GM10248 (cell line): ENCODE data around the gene ABCD2.
A peak's percentile ranks its signal among the peaks of the same experiment; 100 is the strongest.

Experiments
- CTCF ChIA-PET: fragments of 300-600 bp; sonication (Branson Sonifier 250); formaldehyde crosslinking; extraction: SDS; loops from one replicate; lab custom pipeline; 2021; ENCODE audit warnings: antibody characterized with exemption; lab: Yijun Ruan, JAX
- POLR2A ChIA-PET: fragments of 350-650 bp; sonication (Branson Sonifier 250); formaldehyde crosslinking; extraction: SDS; loops from one replicate; lab custom pipeline; 2020; ENCODE audit warnings: antibody characterized with exemption; lab: Yijun Ruan, JAX
- DNase-seq: peaks from one replicate; pipeline ENCODE4 v3.0.0; 2012; ENCODE audit errors: extremely low spot score
- CTCF ChIP-seq: IDR thresholded peaks from 2 replicates; pipeline ENCODE4 v1.5.1; 2012; ENCODE audit warnings: mild to moderate bottlenecking, low read depth; ENCODE audit errors: extremely low read depth, missing control alignments, control extremely low read depth

Gene ABCD2

GRCh38 chr12:39622306-39622705, 2.7 kb upstream of the ABCD2 start:
- no peak for TF ChIP-seq CTCF
- no peak for DNase-seq
- ChIA-PET CTCF (interaction anchor here (1.1 to 1.3 kb wide), 3 partner anchors 13 to 75 kb away, joined by 3 to 5 read pairs (median 3); no protein-coding TSS in a partner anchor), POLR2A (no interaction called here)

- CTCF ChIA-PET: interaction anchor here (0.7 to 1.3 kb wide), 5 partner anchors 9 to 76 kb away, joined by 3 to 5 read pairs (median 3); no protein-coding TSS in a partner anchor
- no peak for DNase-seq
- POLR2A ChIA-PET: no interaction called here
- TF ChIP-seq CTCF: no peak
Observed at GRCh38 chr12:39621670-39622069, 2.1 kb upstream of the ABCD2 start.

- POLR2A ChIA-PET: no interaction called here
- peak; percentile 42 for DNase-seq
- CTCF ChIA-PET: interaction anchor here (0.6 to 2.2 kb wide), 10 partner anchors 10 to 214 kb away, joined by 3 to 9 read pairs (median 3); no protein-coding TSS in a partner anchor
- TF ChIP-seq CTCF: no peak
Observed at GRCh38 chr12:39620659-39621658, 1.4 kb upstream of the ABCD2 start.

GRCh38 chr12:39619316-39619659, 315 bp downstream of the ABCD2 start:
- TF ChIP-seq CTCF: no peak
- DNase-seq: no peak
- ChIA-PET POLR2A (no interaction called here), CTCF (interaction anchor here (0.6 to 2.2 kb wide), 9 partner anchors 8 to 301 kb away, joined by 3 to 9 read pairs (median 4); no protein-coding TSS in a partner anchor)

- ChIA-PET CTCF (interaction anchor here (1.2 to 2.2 kb wide), 2 partner anchors 9 to 25 kb away, joined by 5 read pairs; no protein-coding TSS in a partner anchor), POLR2A (no interaction called here)
- TF ChIP-seq CTCF: no peak
- no peak for DNase-seq
Observed at GRCh38 chr12:39618701-39619100, 902 bp downstream of the ABCD2 start.

- CTCF ChIA-PET: interaction anchor here (1.0 to 1.1 kb wide), 2 partner anchors 9 to 174 kb away, joined by 3 read pairs; no protein-coding TSS in a partner anchor
Observed at GRCh38 chr12:39617887-39618286, 1.7 kb downstream of the ABCD2 start.

More at GRCh38 chr12:39617887-39618286, 1.7 kb downstream of the ABCD2 start:
- no peak for DNase-seq
- TF ChIP-seq CTCF: no peak
- POLR2A ChIA-PET: no interaction called here
